ENCODE measurements around the gene SLC25A48. TPM values are rescaled to one million over a fixed set of nuclear protein-coding genes. Genes with fewer than 3 reads are reported as not detected.

The SLC25A48 gene
- total RNA-seq, 2 donors from 2014 or later = not detected

- Mint-ChIP-seq H3K27ac (no peak overlapping the region), H3K36me3 (ENCODE audit: low read depth) (no peaks in the 10 kb centered on the region), H3K4me1 (peaks cover 6% of the 10 kb centered on the region), H3K27me3 (peaks cover 54% of the 10 kb centered on the region), H3K4me3 (no peak overlapping the region)
- DNase-seq = no peak
- H3K9me3 ChIP-seq (ENCODE audit: control insufficient read depth, low read length, poor library complexity, severe bottlenecking) = no peaks in the 10 kb centered on the region
- ATAC-seq = no peak
These were observed 36.9 kb downstream of the SLC25A48 start for GRCh38 chr5:135871268-135871915.

- Mint-ChIP-seq H3K36me3 (ENCODE audit: low read depth) (no peaks in the 10 kb centered on the region), H3K4me1 (peaks cover 2% of the 10 kb centered on the region), H3K27me3 (peaks cover 58% of the 10 kb centered on the region), H3K27ac (no peak overlapping the region), H3K4me3 (no peak overlapping the region)
- DNase-seq (no peak), ATAC-seq (no peak)
- H3K9me3 ChIP-seq (ENCODE audit: control insufficient read depth, low read length, poor library complexity, severe bottlenecking) = no peaks in the 10 kb centered on the region
These were observed 39.4 kb downstream of the SLC25A48 start for GRCh38 chr5:135873831-135874230.

GRCh38 chr5:135874461-135874860 is 40.0 kb downstream of the SLC25A48 start:
- Mint-ChIP-seq H3K27me3 (peaks cover 64% of the 10 kb centered on the region), H3K27ac (no peak overlapping the region), H3K36me3 (ENCODE audit: low read depth) (no peaks in the 10 kb centered on the region), H3K4me1 (peaks cover 2% of the 10 kb centered on the region), H3K4me3 (no peak overlapping the region)
- no peaks in the 10 kb centered on the region for H3K9me3 ChIP-seq (ENCODE audit: control insufficient read depth, low read length, poor library complexity, severe bottlenecking)
- no peak for ATAC-seq
- DNase-seq = no peak

- Mint-ChIP-seq H3K4me1 (peaks cover 2% of the 10 kb centered on the region), H3K27me3 (peaks cover 67% of the 10 kb centered on the region), H3K27ac (no peak overlapping the region), H3K36me3 (ENCODE audit: low read depth) (peaks cover 4% of the 10 kb centered on the region), H3K4me3 (no peak overlapping the region)
- no peaks in the 10 kb centered on the region for H3K9me3 ChIP-seq (ENCODE audit: control insufficient read depth, low read length, poor library complexity, severe bottlenecking)
- ATAC-seq = no peak
- no peak for DNase-seq
These were observed 41.1 kb downstream of the SLC25A48 start for GRCh38 chr5:135875567-135875966.

- DNase-seq (no peak), ATAC-seq (no peak)
- Mint-ChIP-seq H3K4me3 (no peak overlapping the region), H3K36me3 (ENCODE audit: low read depth) (peaks cover 6% of the 10 kb centered on the region), H3K27ac (no peak overlapping the region), H3K4me1 (peaks cover 2% of the 10 kb centered on the region), H3K27me3 (peaks cover 73% of the 10 kb centered on the region)
- H3K9me3 ChIP-seq (ENCODE audit: control insufficient read depth, low read length, poor library complexity, severe bottlenecking) = no peaks in the 10 kb centered on the region
These were observed 41.7 kb downstream of the SLC25A48 start for GRCh38 chr5:135876146-135876545.

- H3K27me3 Mint-ChIP-seq = peaks cover 74% of the 10 kb centered on the region
- H3K36me3 Mint-ChIP-seq (ENCODE audit: low read depth) = peaks cover 6% of the 10 kb centered on the region
- H3K4me1 Mint-ChIP-seq = peaks cover 2% of the 10 kb centered on the region
- H3K9me3 ChIP-seq (ENCODE audit: control insufficient read depth, low read length, poor library complexity, severe bottlenecking) = no peaks in the 10 kb centered on the region
- no peak overlapping the region for H3K4me3 Mint-ChIP-seq
- no peak overlapping the region for H3K27ac Mint-ChIP-seq
- no peak for DNase-seq
- no peak for ATAC-seq
These were observed 43.2 kb downstream of the SLC25A48 start for GRCh38 chr5:135877570-135878155.

- H3K9me3 ChIP-seq (ENCODE audit: control insufficient read depth, low read length, poor library complexity, severe bottlenecking) = no peaks in the 10 kb centered on the region
- ATAC-seq (no peak), DNase-seq (no peak)
- Mint-ChIP-seq H3K27ac (no peak overlapping the region), H3K36me3 (ENCODE audit: low read depth) (peaks cover 6% of the 10 kb centered on the region), H3K27me3 (peaks cover 74% of the 10 kb centered on the region), H3K4me3 (no peak overlapping the region), H3K4me1 (peaks cover 2% of the 10 kb centered on the region)
These were observed 43.7 kb downstream of the SLC25A48 start for GRCh38 chr5:135878156-135878620.

- H3K27ac Mint-ChIP-seq = no peak overlapping the region
- DNase-seq (no peak), ATAC-seq (no peak)
- peaks cover 2% of the 10 kb centered on the region for H3K4me1 Mint-ChIP-seq
- peaks cover 6% of the 10 kb centered on the region for H3K36me3 Mint-ChIP-seq (ENCODE audit: low read depth)
- H3K9me3 ChIP-seq (ENCODE audit: control insufficient read depth, low read length, poor library complexity, severe bottlenecking) = no peaks in the 10 kb centered on the region
- H3K4me3 Mint-ChIP-seq = no peak overlapping the region
- H3K27me3 Mint-ChIP-seq = peaks cover 78% of the 10 kb centered on the region
These were observed 45.1 kb downstream of the SLC25A48 start for GRCh38 chr5:135879591-135879990.

- Mint-ChIP-seq H3K4me3 (no peak overlapping the region), H3K27ac (no peak overlapping the region), H3K36me3 (ENCODE audit: low read depth) (peaks cover 6% of the 10 kb centered on the region), H3K27me3 (peaks cover 77% of the 10 kb centered on the region), H3K4me1 (peaks cover 2% of the 10 kb centered on the region)
- no peaks in the 10 kb centered on the region for H3K9me3 ChIP-seq (ENCODE audit: control insufficient read depth, low read length, poor library complexity, severe bottlenecking)
- ATAC-seq = no peak
- no peak for DNase-seq
These were observed 45.8 kb downstream of the SLC25A48 start for GRCh38 chr5:135880278-135880677.

- H3K9me3 ChIP-seq (ENCODE audit: control insufficient read depth, low read length, poor library complexity, severe bottlenecking) = no peaks in the 10 kb centered on the region
- peaks cover 6% of the 10 kb centered on the region for H3K36me3 Mint-ChIP-seq (ENCODE audit: low read depth)
- H3K4me1 Mint-ChIP-seq = no peaks in the 10 kb centered on the region
- no peak overlapping the region for H3K27ac Mint-ChIP-seq
- DNase-seq (no peak), ATAC-seq (no peak)
- no peak overlapping the region for H3K4me3 Mint-ChIP-seq
- peaks cover 78% of the 10 kb centered on the region for H3K27me3 Mint-ChIP-seq
These were observed 46.3 kb downstream of the SLC25A48 start for GRCh38 chr5:135880801-135881200.

GRCh38 chr5:135881244-135881643 is 46.8 kb downstream of the SLC25A48 start:
- Mint-ChIP-seq H3K4me1 (no peaks in the 10 kb centered on the region), H3K27ac (no peak overlapping the region), H3K4me3 (no peak overlapping the region), H3K27me3 (peaks cover 78% of the 10 kb centered on the region), H3K36me3 (ENCODE audit: low read depth) (peaks cover 6% of the 10 kb centered on the region)
- no peak for ATAC-seq
- DNase-seq = no peak
- H3K9me3 ChIP-seq (ENCODE audit: control insufficient read depth, low read length, poor library complexity, severe bottlenecking) = no peaks in the 10 kb centered on the region

GRCh38 chr5:135881819-135882218 is 47.4 kb downstream of the SLC25A48 start:
- Mint-ChIP-seq H3K27me3 (peaks cover 74% of the 10 kb centered on the region), H3K27ac (no peak overlapping the region)
- no peak for ATAC-seq

GRCh38 chr5:135883026-135883425 is 48.6 kb downstream of the SLC25A48 start:
- H3K27me3 Mint-ChIP-seq = peaks cover 65% of the 10 kb centered on the region
- no peak for DNase-seq
- peaks cover 6% of the 10 kb centered on the region for H3K36me3 Mint-ChIP-seq (ENCODE audit: low read depth)
- H3K4me1 Mint-ChIP-seq = peaks cover 5% of the 10 kb centered on the region
- no peaks in the 10 kb centered on the region for H3K9me3 ChIP-seq (ENCODE audit: control insufficient read depth, low read length, poor library complexity, severe bottlenecking)
- no peak overlapping the region for H3K27ac Mint-ChIP-seq
- H3K4me3 Mint-ChIP-seq = no peak overlapping the region
- no peak for ATAC-seq

More at GRCh38 chr5:135881819-135882218, 47.4 kb downstream of the SLC25A48 start:
- H3K4me3 Mint-ChIP-seq = no peak overlapping the region
- no peak for DNase-seq
- H3K36me3 Mint-ChIP-seq (ENCODE audit: low read depth) = peaks cover 6% of the 10 kb centered on the region
- no peaks in the 10 kb centered on the region for H3K4me1 Mint-ChIP-seq
- no peaks in the 10 kb centered on the region for H3K9me3 ChIP-seq (ENCODE audit: control insufficient read depth, low read length, poor library complexity, severe bottlenecking)

GRCh38 chr5:135883441-135883840 is 49.0 kb downstream of the SLC25A48 start:
- Mint-ChIP-seq H3K27me3 (peaks cover 65% of the 10 kb centered on the region), H3K27ac (no peak overlapping the region), H3K4me1 (peaks cover 7% of the 10 kb centered on the region), H3K4me3 (no peak overlapping the region), H3K36me3 (ENCODE audit: low read depth) (peaks cover 6% of the 10 kb centered on the region)
- ATAC-seq (no peak), DNase-seq (no peak)
- no peaks in the 10 kb centered on the region for H3K9me3 ChIP-seq (ENCODE audit: control insufficient read depth, low read length, poor library complexity, severe bottlenecking)

All from T-helper 17 cell (primary cell).